ENCODE results near the gene PCNX1. TPM values are rescaled to one million over a fixed set of nuclear protein-coding genes. Genes with fewer than 3 reads are reported as not detected.

Gene PCNX1
- total and polyA plus RNA-seq, 2 donors (not counting 1 experiment from before 2014, with no cell fraction given) = 35.7 to 69.4 TPM

- no peaks in the 10 kb centered on the region for H4K20me1 ChIP-seq (ENCODE audit: control insufficient read depth, extremely low read depth, insufficient read depth, low read length)
- H3K4me1 ChIP-seq (ENCODE audit: control insufficient read depth, extremely low read depth, insufficient read depth, low read length) = peaks cover 11% of the 10 kb centered on the region
- H3K27ac ChIP-seq (ENCODE audit: insufficient read depth, low read length) = peak overlapping the region; percentile 33
- no peak overlapping the region for H2AFZ ChIP-seq (ENCODE audit: low read length)
- DNase-seq (ENCODE audit: low read depth in 2 of 2) = peak; percentile 82 to 94
- H3K4me3 ChIP-seq (replicated peaks in 1 of 4; ENCODE audit: control extremely low read depth in 1 of 4, insufficient read depth in 1 of 4, low read depth in 3 of 4, low read length in 4 of 4) = peak overlapping the region in 2 of 4 experiments; percentile 19 to 27
- no peaks in the 10 kb centered on the region for H3K27me3 ChIP-seq (ENCODE audit: control insufficient read depth, insufficient read depth, low read length)
- no peak for TF ChIP-seq EZH2 (IDR thresholded peaks at IDR 0.05; ENCODE audit: low read length, missing control alignments)
- TF ChIP-seq, protein P1, sequence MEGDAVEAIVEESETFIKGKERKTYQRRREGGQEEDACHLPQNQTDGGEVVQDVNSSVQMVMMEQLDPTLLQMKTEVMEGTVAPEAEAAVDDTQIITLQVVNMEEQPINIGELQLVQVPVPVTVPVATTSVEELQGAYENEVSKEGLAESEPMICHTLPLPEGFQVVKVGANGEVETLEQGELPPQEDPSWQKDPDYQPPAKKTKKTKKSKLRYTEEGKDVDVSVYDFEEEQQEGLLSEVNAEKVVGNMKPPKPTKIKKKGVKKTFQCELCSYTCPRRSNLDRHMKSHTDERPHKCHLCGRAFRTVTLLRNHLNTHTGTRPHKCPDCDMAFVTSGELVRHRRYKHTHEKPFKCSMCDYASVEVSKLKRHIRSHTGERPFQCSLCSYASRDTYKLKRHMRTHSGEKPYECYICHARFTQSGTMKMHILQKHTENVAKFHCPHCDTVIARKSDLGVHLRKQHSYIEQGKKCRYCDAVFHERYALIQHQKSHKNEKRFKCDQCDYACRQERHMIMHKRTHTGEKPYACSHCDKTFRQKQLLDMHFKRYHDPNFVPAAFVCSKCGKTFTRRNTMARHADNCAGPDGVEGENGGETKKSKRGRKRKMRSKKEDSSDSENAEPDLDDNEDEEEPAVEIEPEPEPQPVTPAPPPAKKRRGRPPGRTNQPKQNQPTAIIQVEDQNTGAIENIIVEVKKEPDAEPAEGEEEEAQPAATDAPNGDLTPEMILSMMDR (conservative IDR thresholded peaks at IDR 0.05 in 1 of 2, IDR thresholded peaks at IDR 0.05 in 1 of 2; ENCODE audit: low read depth in 1 of 2, low read length in 2 of 2) = no peak
- H3K9ac ChIP-seq (ENCODE audit: insufficient read depth, low read length) = no peak overlapping the region
- no peaks in the 10 kb centered on the region for H3K36me3 ChIP-seq (ENCODE audit: control insufficient read depth, insufficient read depth, low read length)
- peak overlapping the region; percentile 59 for H3K4me2 ChIP-seq (ENCODE audit: extremely low read depth, insufficient read depth, low read length)
- no peaks in the 10 kb centered on the region for H3K79me2 ChIP-seq (ENCODE audit: control insufficient read depth, insufficient read depth, low read length)
- no peaks in the 10 kb centered on the region for H3K9me3 ChIP-seq (ENCODE audit: control insufficient read depth, insufficient read depth, low read depth, low read length)
Observed at GRCh38 chr14:70887207-70887681, 20.0 kb upstream of the PCNX1 start.

- Histone ChIP-seq H3K9me3 (ENCODE audit: control insufficient read depth, insufficient read depth, low read depth, low read length) (no peaks in the 10 kb centered on the region), H2AFZ (ENCODE audit: low read length) (no peak overlapping the region), H3K4me2 (ENCODE audit: extremely low read depth, insufficient read depth, low read length) (no peak overlapping the region), H3K27me3 (ENCODE audit: control insufficient read depth, insufficient read depth, low read length) (no peaks in the 10 kb centered on the region), H4K20me1 (ENCODE audit: control insufficient read depth, extremely low read depth, insufficient read depth, low read length) (no peaks in the 10 kb centered on the region), H3K79me2 (ENCODE audit: control insufficient read depth, insufficient read depth, low read length) (no peaks in the 10 kb centered on the region), H3K36me3 (ENCODE audit: control insufficient read depth, insufficient read depth, low read length) (no peaks in the 10 kb centered on the region), H3K27ac (ENCODE audit: insufficient read depth, low read length) (peak overlapping the region; percentile 33), H3K4me3 (replicated peaks in 1 of 4; ENCODE audit: control extremely low read depth in 1 of 4, insufficient read depth in 1 of 4, low read depth in 3 of 4, low read length in 4 of 4) (peak overlapping the region in 2 of 4 experiments; percentile 19 to 27), H3K9ac (ENCODE audit: insufficient read depth, low read length) (no peak overlapping the region), H3K4me1 (ENCODE audit: control insufficient read depth, extremely low read depth, insufficient read depth, low read length) (peaks cover 11% of the 10 kb centered on the region)
- TF ChIP-seq, protein P1 (conservative IDR thresholded peaks at IDR 0.05 in 1 of 2, IDR thresholded peaks at IDR 0.05 in 1 of 2; ENCODE audit: low read depth in 1 of 2, low read length in 2 of 2) = no peak
- TF ChIP-seq EZH2 (IDR thresholded peaks at IDR 0.05; ENCODE audit: low read length, missing control alignments) = no peak
- DNase-seq (ENCODE audit: low read depth in 2 of 2) = peak in 1 of 2 donors; percentile 37
Observed at GRCh38 chr14:70887737-70888499, 19.3 kb upstream of the PCNX1 start.

DNA sequence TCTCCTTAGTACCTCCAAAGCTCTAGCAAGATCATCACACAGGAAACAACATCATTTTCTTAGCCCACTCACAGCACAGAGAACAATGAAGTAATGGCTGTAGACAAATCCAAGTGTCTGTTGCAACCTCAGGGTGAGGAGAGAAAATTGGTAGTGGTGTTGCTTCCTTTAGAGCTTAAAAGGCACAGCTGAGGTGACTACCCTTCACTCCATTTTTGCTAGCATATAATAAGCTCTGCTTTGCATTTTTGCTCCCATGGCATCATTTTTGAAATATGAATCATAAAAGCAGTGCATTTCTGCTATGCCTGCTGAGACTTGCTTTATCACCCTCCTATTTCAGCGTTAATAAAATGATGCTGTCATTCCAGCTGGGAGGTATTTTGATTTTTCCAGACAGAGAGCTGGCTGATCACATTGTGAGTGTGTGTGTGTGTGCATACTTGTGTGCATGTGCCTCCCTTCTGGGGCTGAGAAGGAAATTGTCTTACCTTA is 18.5 kb upstream of the PCNX1 start:
- Histone ChIP-seq H3K9me3 (ENCODE audit: control insufficient read depth, insufficient read depth, low read depth, low read length) (no peaks in the 10 kb centered on the region), H3K4me1 (ENCODE audit: control insufficient read depth, extremely low read depth, insufficient read depth, low read length) (peaks cover 11% of the 10 kb centered on the region), H3K27ac (ENCODE audit: insufficient read depth, low read length) (peak overlapping the region; percentile 33), H3K79me2 (ENCODE audit: control insufficient read depth, insufficient read depth, low read length) (no peaks in the 10 kb centered on the region), H3K4me2 (ENCODE audit: extremely low read depth, insufficient read depth, low read length) (peak overlapping the region; percentile 11), H3K36me3 (ENCODE audit: control insufficient read depth, insufficient read depth, low read length) (no peaks in the 10 kb centered on the region), H3K9ac (ENCODE audit: insufficient read depth, low read length) (no peak overlapping the region), H3K4me3 (replicated peaks in 1 of 4; ENCODE audit: control extremely low read depth in 1 of 4, insufficient read depth in 1 of 4, low read depth in 3 of 4, low read length in 4 of 4) (no peak overlapping the region), H2AFZ (ENCODE audit: low read length) (no peak overlapping the region), H3K27me3 (ENCODE audit: control insufficient read depth, insufficient read depth, low read length) (no peaks in the 10 kb centered on the region), H4K20me1 (ENCODE audit: control insufficient read depth, extremely low read depth, insufficient read depth, low read length) (no peaks in the 10 kb centered on the region)
- TF ChIP-seq EZH2 (IDR thresholded peaks at IDR 0.05; ENCODE audit: low read length, missing control alignments) = no peak
- TF ChIP-seq, protein P1 (conservative IDR thresholded peaks at IDR 0.05 in 1 of 2, IDR thresholded peaks at IDR 0.05 in 1 of 2; ENCODE audit: low read depth in 1 of 2, low read length in 2 of 2) = no peak
- peak; percentile 53 to 70 for DNase-seq (ENCODE audit: low read depth in 2 of 2)
